Right forelimb (tissue), 1 donor: ENCODE measurements around the gene MTMR12.

Experiments
- DNase-seq: peaks from one replicate; pipeline ENCODE4 v3.0.0-alpha.2; 2018

The MTMR12 gene

DNA sequence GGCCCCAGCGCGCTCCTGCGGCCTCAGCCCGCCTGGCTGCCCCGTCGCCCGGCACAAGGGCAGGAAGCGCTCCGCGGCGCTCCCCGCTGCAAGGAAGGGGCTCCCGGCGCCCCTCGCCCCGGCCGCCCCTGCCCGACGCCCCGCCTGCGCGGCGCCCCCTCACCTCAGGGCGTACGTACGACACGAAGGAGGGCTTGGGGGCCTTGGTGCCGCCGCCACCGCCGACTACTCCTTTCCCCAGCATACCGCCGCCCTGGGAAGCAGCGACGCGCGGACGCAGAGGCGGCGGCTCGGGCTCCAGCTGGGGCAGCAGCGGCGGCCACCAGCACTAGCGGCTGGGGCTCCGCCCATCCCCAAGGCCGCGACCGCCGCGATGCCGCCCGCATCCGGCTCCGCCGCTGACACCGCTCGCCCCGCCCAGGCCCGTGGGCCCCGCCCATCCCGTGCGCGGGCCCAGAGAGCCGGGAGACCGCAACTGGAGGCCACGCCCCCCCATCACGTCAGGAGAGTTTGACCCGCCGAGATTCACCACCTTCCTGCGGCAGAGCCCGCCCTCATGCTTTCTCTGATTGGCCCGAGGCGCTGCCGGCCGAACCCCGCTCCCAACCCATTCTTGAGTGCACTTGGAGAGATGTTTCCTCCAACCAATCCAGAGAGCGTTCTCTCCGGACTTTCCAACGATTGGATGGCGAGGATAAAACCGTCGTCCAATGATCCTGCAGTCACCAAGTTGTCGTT is at the start of gene MTMR12:
Gene MTMR12, minus strand, starts transcription at position 345 of the 738 bp plus-strand sequence. Its CDS starts 101 bp downstream, at position 244.
- peak; percentile 100 for DNase-seq

DNA sequence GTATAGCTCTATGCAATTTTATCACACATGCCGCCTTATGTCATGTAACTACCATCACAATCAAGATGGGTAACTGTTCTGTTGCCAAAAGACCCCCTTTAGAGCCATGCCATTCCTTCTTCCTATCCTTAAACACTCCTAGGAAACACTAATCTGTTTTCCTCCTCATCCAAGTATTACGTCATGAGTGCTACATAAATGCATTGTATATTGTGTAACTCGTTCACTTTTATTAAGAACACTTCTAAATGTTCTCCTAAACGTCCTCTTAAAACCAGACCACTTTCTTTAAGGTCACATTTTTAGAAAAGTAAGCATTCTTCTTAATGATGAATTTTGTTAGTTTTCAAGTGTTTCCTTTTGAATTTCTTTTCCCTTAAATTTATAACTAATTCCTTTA is 49.8 kb upstream of the MTMR12 start:
- DNase-seq: no peak

DNA sequence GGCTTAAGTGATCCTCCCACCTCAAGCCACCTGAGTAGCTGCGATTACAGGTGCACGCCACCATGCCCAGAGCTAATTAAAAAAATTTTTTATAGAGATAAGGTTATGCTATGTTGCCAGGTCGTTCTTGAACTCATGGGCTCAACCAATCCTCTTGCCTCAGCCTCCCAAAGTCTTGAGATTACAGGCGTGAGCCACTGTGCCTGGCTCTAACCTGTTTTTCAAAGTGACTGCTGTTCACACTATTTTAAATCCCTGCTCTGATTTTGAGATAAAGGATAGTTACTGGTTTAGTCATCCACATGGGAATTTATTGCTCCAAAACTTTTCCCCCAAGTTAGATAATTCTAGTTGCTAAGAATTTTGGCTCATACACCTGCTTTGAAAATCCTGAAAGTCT is 48.2 kb upstream of the MTMR12 start:
- no peak for DNase-seq

GRCh38 chr5:32358611-32359010 is 45.9 kb upstream of the MTMR12 start:
- DNase-seq: no peak

- DNase-seq: no peak
These were observed 44.9 kb upstream of the MTMR12 start for GRCh38 chr5:32357658-32358057.

DNA sequence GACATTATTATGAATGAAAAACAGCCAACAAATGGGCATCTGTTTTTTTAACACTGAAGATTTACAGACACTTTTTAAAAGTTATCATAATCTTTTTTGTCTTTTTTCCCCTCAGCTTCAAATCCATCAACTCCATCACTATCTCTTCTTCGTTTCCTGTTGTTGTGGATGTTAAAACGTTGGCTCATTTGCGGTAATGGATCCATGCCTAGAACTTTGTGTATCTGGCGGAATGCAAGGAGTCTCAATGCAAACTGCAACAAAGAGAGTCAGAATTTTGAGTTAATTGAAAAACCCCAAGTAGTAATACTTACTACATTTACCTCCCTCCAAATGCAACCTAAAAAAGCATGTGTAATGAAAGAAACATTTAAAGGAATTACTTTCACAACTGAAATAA is 42.9 kb upstream of the MTMR12 start:
- no peak for DNase-seq

GRCh38 chr5:32353420-32353819 is 40.7 kb upstream of the MTMR12 start:
- DNase-seq: no peak

DNA sequence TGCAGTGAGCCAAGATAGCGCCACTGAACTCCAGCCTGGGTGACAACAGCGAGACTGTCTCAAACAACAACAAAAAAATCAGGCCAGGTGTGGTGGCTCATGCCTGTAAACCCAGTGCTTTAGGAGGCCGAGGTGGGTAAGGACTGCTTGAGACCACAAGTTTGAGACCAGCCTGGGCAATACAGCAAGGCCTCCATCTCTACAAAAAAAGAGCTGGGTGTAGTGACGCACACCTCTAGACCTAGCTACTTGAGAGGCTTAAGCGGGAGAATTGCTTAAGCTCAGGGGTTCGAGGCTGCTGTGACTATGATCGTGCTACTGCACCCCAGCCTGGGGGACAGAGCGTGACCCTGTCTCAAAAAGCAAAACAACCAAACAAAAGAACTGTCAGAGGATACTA is 39.9 kb upstream of the MTMR12 start:
- DNase-seq: no peak

DNA sequence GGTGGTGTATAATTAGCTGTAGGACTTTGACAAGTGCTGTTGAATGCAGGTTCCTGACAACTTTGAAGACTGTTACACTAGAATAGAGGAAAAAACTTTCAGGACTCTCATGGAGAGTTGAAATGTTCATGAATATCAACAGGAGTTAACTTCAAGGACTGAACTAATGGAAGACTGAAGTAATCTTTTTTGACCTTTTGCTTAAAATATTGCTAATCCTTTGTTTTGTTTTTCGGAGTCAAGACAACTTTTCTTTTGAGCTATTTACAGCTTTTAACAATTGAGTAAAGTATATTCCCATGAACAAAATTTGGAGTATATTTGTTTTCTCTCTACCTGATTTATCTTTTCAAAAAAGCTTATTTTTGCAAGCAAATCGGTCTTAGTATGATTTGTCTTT is 34.1 kb upstream of the MTMR12 start:
- DNase-seq: no peak

DNA sequence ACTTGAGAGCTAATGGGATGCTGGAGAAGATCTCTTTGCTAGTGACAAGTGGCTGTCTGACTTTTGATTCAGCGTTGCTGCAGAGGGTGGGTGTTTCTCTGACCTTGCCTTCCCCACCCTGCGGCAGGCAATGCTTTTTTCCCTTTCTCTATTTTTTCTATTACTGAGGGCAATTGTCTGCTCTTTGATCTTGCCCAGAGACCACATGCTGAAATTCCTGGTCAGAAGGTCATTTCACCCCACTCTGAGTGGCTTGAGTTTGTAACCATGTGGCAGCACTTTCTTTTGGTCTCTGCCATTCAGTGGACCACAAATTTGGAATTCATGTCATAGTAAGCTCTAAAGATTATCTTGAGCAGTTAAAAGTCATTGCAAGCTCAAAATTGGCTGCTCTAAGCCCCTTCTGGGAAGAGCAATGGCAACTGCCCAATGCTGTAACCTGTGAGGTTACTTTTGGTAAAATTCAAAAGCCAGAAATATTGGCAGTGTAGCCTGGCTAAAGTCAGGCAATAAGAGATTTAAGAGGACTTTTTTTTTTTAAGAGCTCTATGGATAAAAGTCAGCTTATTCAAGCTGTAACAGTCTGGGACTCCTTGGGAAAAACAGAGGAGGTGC is 30.4 kb upstream of the MTMR12 start:
- no peak for DNase-seq

- no peak for DNase-seq
These were observed 29.9 kb upstream of the MTMR12 start for GRCh38 chr5:32342656-32343055.

DNA sequence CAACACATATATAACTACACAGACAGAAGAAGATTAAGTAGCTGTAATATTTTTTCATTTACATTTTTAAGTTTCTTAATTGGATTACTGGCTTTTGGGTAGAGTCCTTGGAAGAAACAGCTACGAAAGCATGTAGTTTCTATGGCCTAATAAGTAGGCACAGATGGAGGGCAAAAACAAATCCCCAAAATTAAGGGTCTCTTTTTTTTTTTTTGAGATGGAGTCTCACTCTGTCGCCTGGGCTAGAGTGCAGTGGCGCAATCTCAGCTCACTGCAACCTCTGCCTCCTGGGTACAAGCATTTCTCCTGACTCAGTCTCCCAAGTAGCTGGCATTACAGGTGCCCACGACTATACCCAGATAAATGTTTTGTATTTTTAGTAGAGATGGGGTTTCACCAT is 27.1 kb upstream of the MTMR12 start:
- DNase-seq: no peak

- no peak for DNase-seq
These were observed 26.5 kb upstream of the MTMR12 start for GRCh38 chr5:32339198-32339597.

- no peak for DNase-seq
These were observed 20.2 kb upstream of the MTMR12 start for GRCh38 chr5:32332966-32333365.

DNA sequence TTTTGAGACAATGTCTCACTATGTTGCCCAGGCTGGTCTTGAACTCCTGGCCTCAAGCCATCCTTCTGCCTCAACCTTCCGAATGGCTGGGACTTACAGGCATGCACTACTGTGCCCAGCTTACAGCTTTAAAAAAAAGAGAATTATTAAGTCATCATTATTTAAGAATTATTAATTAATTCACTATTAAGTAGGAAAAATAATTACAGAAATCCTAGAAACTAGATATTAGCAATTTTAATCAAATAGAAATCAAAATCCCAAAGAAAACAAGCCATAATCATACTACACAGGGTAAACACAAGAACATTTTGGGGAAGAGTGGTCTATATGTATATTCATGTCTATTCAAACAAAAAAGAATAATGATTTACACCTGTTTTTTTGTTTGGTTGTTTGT is 19.6 kb upstream of the MTMR12 start:
- DNase-seq: no peak

DNA sequence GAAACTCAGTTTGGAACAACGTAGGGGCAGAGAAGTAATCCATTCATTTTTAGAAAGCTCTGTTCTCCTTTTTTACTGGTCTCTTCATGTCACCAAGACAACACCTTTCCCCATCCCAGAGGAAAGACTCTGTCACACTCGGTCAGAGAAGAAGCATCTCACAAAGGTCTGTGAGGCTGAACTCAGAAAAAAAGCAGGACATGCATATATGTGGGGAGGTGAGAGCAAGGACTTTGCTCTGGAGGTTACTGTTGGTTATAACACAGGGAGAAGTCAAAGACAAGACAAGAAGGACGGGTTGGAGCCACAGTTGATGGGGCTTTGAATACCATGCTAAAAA is 19.2 kb upstream of the MTMR12 start:
- DNase-seq: no peak

DNA sequence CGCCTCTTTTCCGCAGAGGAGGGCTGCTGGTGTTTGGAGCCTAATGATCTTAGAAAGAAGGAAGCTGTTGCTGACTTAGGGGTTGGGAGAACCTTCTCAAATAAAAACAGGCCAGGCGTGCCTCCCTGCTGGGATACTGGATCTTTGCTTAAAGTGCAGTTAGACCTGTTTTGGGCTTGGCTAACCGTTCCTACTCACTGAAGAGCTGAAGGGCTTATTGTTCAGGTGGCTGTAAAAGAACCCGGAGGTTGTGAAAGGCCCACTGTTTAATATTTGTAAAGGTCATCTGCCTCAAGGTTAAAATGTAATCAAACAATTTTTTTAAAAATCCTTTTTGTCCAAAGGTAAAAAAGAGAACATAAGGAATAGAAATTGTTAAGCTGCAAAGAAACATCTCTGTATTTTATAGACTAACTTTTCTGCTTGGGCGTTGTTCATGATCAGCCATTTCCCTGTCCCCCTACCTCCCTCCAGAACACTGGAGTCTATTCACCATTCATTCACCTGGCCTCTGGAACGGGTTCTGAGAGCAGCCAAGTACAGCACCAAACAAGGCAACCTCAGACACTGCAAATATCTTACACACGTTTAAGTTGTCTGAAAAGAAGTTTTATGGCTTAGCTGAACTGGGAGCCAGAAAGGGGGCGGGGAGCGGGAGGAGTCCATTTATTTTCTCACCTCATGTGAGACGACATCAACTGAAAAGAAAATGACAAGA is 18.6 kb upstream of the MTMR12 start:
- no peak for DNase-seq

DNA sequence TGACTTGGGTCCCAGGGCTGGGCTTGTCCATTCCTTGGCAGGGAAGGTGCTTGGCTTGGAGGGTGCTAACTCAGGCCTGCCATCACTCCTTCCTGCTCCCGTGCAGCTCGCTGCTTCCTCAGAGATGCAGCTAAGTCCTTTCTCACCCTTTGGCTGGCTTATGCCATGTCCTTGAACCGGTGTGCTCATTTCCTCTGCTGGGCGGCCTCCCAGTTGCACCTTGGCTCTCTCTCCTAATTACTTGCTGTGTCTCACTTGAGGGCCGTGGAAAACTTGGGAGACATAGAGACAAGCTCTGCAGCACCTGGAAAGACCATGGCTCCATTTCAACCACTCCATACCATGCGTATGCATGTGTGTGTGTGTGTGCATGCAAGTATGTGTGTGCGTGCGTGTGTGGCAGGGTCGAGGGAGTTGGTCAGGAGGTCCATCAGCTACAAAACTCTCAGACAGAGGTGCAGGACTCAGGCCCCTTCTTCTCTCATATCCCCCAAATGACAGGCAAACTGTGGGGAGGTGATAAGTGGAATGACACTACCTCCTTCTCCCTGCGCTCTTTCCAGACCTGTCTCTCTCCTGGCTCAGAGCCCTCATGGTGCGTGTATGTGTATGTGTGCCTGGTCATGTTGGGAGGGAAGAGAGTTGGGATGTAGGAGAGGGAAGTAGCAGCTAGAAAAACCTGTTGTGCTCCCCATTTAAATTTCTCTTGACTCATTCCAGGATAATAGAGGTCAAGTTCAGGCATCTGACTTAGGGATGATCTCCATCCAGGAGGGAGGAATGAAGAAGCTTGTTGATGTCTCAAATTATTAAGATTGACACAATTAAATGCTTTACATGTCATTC is 17.6 kb upstream of the MTMR12 start:
- DNase-seq: no peak

DNA sequence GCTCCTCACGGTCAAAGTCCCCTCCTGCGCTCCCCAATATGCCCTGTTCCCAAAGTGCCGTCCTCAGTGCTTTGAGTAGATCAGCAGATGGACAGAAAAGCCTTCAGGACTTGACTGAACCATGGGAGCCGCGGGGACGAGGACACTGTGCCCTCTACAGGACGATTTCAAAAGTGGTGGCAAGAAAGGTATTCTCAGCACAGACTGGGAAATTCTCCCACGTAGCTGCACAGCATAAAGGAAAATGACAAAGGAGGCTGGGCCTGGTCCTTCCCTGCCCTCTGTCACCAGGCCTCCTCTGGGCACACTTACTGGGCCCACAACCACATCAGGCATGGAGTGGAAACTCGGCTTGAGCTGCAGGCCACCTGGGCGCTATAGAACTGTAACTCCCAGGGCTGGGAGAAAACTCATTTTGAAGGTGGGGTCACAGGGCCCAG is 16.7 kb upstream of the MTMR12 start:
- DNase-seq: peak; percentile 72

GRCh38 chr5:32326216-32326772 is 13.6 kb upstream of the MTMR12 start:
- no peak for DNase-seq

DNA sequence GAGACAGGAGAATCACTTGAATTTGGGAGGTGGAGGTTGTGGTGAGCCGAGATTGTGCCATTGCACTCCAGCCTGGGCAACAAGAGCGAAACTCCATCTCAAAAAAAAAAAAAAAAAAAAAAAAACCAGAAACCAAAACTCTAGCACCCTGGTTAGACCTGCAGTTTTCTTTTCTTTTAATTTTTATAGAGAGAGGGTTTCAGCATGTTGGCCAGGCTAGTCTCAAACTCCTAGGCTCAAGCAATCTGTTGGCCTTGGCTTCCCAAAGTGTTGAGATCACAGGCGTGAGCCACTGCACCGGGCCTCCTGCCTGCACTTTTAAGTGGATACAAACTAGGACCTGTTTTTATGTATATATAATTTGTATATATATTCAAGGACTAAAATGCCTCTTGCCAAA is 12.9 kb upstream of the MTMR12 start:
- no peak for DNase-seq

GRCh38 chr5:32325062-32325461 is 12.3 kb upstream of the MTMR12 start:
- DNase-seq: no peak

DNA sequence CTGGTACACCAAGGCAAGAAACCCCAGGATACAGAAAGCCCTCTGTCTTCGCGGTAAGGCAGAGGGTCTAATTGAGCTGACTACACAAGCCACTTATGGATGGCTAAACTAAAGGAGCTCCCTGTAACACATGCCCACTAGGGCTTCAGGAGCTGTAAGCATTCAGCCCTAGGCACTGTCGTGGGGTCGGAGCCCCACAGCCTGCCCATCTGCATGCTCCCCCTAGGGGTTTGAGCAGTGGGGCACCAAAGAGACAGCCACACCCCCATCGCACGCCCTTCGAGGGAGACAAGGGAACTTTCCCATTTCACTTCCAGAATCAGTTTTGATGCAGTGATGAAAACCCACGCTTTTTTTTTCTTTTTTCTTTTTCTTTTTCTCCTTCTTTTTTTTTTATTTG is 11.0 kb upstream of the MTMR12 start:
- DNase-seq: no peak
